B cell (primary cell): ENCODE results near the gene MYLK4. TPM values are rescaled to one million over a fixed set of nuclear protein-coding genes. Genes with fewer than 3 reads are reported as not detected.

ENCODE experiments used
- ATAC-seq: fragments of 200-7000 bp; cut with Tn5 transposase; one replicate; pipeline ENCODE4 v1.10.0; 2021; ENCODE audit warnings: low read depth, mild to moderate bottlenecking, moderate number of reproducible peaks, moderate library complexity
- CTCF ChIA-PET: fragments of 350-600 bp; sonication (Branson Sonifier 250); formaldehyde crosslinking; loops from one replicate; lab custom pipeline; 2021; ENCODE audit warnings: antibody characterized with exemption, inconsistent platforms; lab: Charles Lee
- POLR2A ChIA-PET: fragments of 350-600 bp; sonication (Branson Sonifier 250); formaldehyde crosslinking; loops from one replicate; lab custom pipeline; 2021; ENCODE audit warnings: antibody characterized with exemption; lab: Charles Lee
- DNase-seq: peaks from one replicate; pipeline ENCODE4 v3.0.0; 2013
- H2AFZ ChIP-seq: 2 replicates; pipeline ENCODE4 v1.6.1; 2012; ENCODE audit warnings: mild to moderate bottlenecking, low read depth, low read length; ENCODE audit not compliant: insufficient read depth, poor library complexity, severe bottlenecking
- H3K27ac ChIP-seq, 2 donors: 1 replicate in 1 of 2; 2 replicates in 1 of 2; pipeline ENCODE4 v1.5.1; 2012 to 2013; ENCODE audit warnings: low read length in 2 of 2, mild to moderate bottlenecking in 2 of 2, moderate library complexity in 1 of 2
- H3K27me3 ChIP-seq, 4 experiments: fragments of 200-600 bp in 1 of 4; sonication (generic) in 1 of 4; replicated peaks in 1 of 4; 1 replicate in 2 of 4; 2 replicates in 2 of 4; pipeline versions ENCODE4 v1.6.1 to v1.7.0; 2013 to 2016; ENCODE audit warnings: low read length in 3 of 4, mild to moderate bottlenecking in 2 of 4, mixed read lengths in 1 of 4, moderate library complexity in 1 of 4; ENCODE audit not compliant: insufficient read depth in 4 of 4, control insufficient read depth in 3 of 4; ENCODE audit errors: control extremely low read depth in 1 of 4
- H3K36me3 ChIP-seq, 2 experiments: replicated peaks in 1 of 2; 1 replicate in 1 of 2; 2 replicates in 1 of 2; pipeline versions ENCODE4 v1.6.1 to v1.7.1; 2013; ENCODE audit warnings: low read length in 1 of 2; ENCODE audit not compliant: insufficient read depth in 2 of 2, control insufficient read depth in 1 of 2; ENCODE audit errors: control extremely low read depth in 1 of 2, extremely low read depth in 1 of 2
- H3K4me1 ChIP-seq, 2 donors: fragments of 200-600 bp in 1 of 2; sonication (generic) in 1 of 2; 1 replicate in 1 of 2; 2 replicates in 1 of 2; pipeline versions ENCODE4 v1.5.1 to v1.6.1; 2013 to 2017; ENCODE audit warnings: low read length in 2 of 2; ENCODE audit not compliant: control insufficient read depth in 2 of 2, insufficient read depth in 2 of 2
- H3K4me2 ChIP-seq: replicated peaks from 2 replicates; pipeline ENCODE3; 2012; ENCODE audit warnings: mild to moderate bottlenecking, low read depth, low read length; ENCODE audit not compliant: poor library complexity, severe bottlenecking
- H3K4me3 ChIP-seq, 5 experiments: fragments of 200-600 bp in 1 of 5; sonication (generic) in 1 of 5; 1 replicate in 3 of 5; 2 replicates in 2 of 5; pipeline versions ENCODE4 v1.5.1 to v1.7.0; 2011 to 2016; ENCODE audit warnings: low read length in 4 of 5, mild to moderate bottlenecking in 4 of 5, low read depth in 2 of 5, control low read depth in 1 of 5, moderate library complexity in 1 of 5; ENCODE audit not compliant: insufficient read depth in 1 of 5; ENCODE audit errors: control extremely low read depth in 1 of 5, extremely low read depth in 1 of 5
- H3K79me2 ChIP-seq: fragments of 200-600 bp; sonication (generic); one replicate; pipeline ENCODE4 v1.6.0; 2016; ENCODE audit warnings: low read length; ENCODE audit not compliant: control insufficient read depth, insufficient read depth
- H3K9ac ChIP-seq: fragments of 200-600 bp; sonication (generic); 2 replicates; pipeline ENCODE4 v1.6.1; 2017; ENCODE audit warnings: mild to moderate bottlenecking, low read length, moderate library complexity
- H3K9me3 ChIP-seq, 3 donors: one replicate each; pipeline versions ENCODE4 v1.6.1 to v1.7.1; 2013; ENCODE audit warnings: low read length in 2 of 3; ENCODE audit not compliant: control insufficient read depth in 2 of 3, insufficient read depth in 1 of 3; ENCODE audit errors: control extremely low read depth in 1 of 3
- H4K20me1 ChIP-seq: 2 replicates; pipeline ENCODE4 v1.6.0; 2012; ENCODE audit warnings: mild to moderate bottlenecking, low read length; ENCODE audit not compliant: insufficient read depth, control insufficient read depth, poor library complexity, severe bottlenecking
- H3K27ac Mint-ChIP-seq: one replicate; pipeline ENCODE4 v1.8.0; 2021; ENCODE audit warnings: mixed read lengths
- H3K27me3 Mint-ChIP-seq: one replicate; pipeline ENCODE4 v1.8.0; 2021; ENCODE audit warnings: mixed read lengths
- H3K4me1 Mint-ChIP-seq: one replicate; pipeline ENCODE4 v1.8.0; 2021; ENCODE audit warnings: mixed read lengths
- H3K4me3 Mint-ChIP-seq: one replicate; pipeline ENCODE4 v1.8.0; 2021; ENCODE audit warnings: mixed read lengths
- H3K9me3 Mint-ChIP-seq: one replicate; pipeline ENCODE4 v1.8.0; 2022; ENCODE audit warnings: mixed read lengths; ENCODE audit not compliant: insufficient read depth
- CTCF ChIP-seq: fragments of 200-600 bp; IDR thresholded peaks from one replicate; pipeline ENCODE4 v1.8.0; 2022; ENCODE audit warnings: antibody characterized with exemption, mild to moderate bottlenecking
- EZH2 ChIP-seq: IDR thresholded peaks from 2 replicates; pipeline ENCODE4 v1.6.1; 2012; ENCODE audit warnings: borderline replicate concordance, low read depth, mild to moderate bottlenecking, moderate library complexity, low read length; ENCODE audit not compliant: insufficient read depth, poor library complexity, severe bottlenecking
- WGBS: methylation state at CpG from one replicate; pipeline ENCODE4 v1.1.5; 2013; ENCODE audit warnings: missing lambda C conversion rate; ENCODE audit not compliant: insufficient coverage; 5-methylcytosine and 5-hydroxymethylcytosine counted together
- intact Hi-C: fragments of 100-400 bp; cut with micrococcal nuclease; formaldehyde crosslinking; loops from one replicate; pipeline ENCODE4 v1.10.0; 2022
- polyA plus RNA-seq: library from polyadenylated mRNA; depleted of rRNA; stranded (reverse); fragments of >200 nt; gene quantifications from 2 replicates; pipeline ENCODE4 v1.2.3, GENCODE V29; 2012
- total RNA-seq, 2 donors: library from RNA; stranded (reverse); fragments of 120-200 nt in 1 of 2; gene quantifications; 1 replicate in 1 of 2; 2 replicates in 1 of 2; pipeline versions ENCODE4 v1.2.3 to v1.2.4, GENCODE V29; 2013 to 2022

The MYLK4 gene
- total and polyA plus RNA-seq, 2 donors (not counting 1 experiment from before 2014, with no cell fraction given), result 0.51 to 1.2 TPM

- H3K4me3 Mint-ChIP-seq, result no peak overlapping the region
- Histone ChIP-seq H3K79me2 (no peaks in the 10 kb centered on the region), H2AFZ (no peak overlapping the region), H3K27ac (no peak overlapping the region), H3K4me2 (no peak overlapping the region), H3K27me3 (no peaks in the 10 kb centered on the region), H3K4me3 (no peak overlapping the region), H3K4me1 (no peaks in the 10 kb centered on the region), H4K20me1 (no peaks in the 10 kb centered on the region), H3K9me3 (no peaks in the 10 kb centered on the region), H3K36me3 (no peaks in the 10 kb centered on the region), H3K9ac (no peak overlapping the region)
- ChIA-PET POLR2A (no interaction called here), CTCF (interaction anchor here (1.2 to 4.0 kb wide), 3 partner anchors 59 to 1097 kb away, joined by 6 to 22 read pairs (median 9); no protein-coding TSS in a partner anchor)
- no CpG with 5 or more reads among the region's 1 CpG for WGBS
- no peak for DNase-seq
- no peaks in the 10 kb centered on the region for H3K4me1 Mint-ChIP-seq
- no peak for ATAC-seq
- TF ChIP-seq EZH2 (no peak), CTCF (no peak)
- H3K27ac Mint-ChIP-seq, result no peak overlapping the region
- peaks cover 3% of the 10 kb centered on the region for H3K27me3 Mint-ChIP-seq
- no peaks in the 10 kb centered on the region for H3K9me3 Mint-ChIP-seq
- intact Hi-C loops, result loop anchor here (10.0 kb wide), 2 partner anchors 338 to 588 kb away; no protein-coding TSS in a partner anchor
These were observed 57.5 kb downstream of the MYLK4 start for GRCh38 chr6:2693231-2693630.

GRCh38 chr6:2688401-2689064 is 62.2 kb downstream of the MYLK4 start:
- Histone ChIP-seq H4K20me1 (no peaks in the 10 kb centered on the region), H3K9ac (no peak overlapping the region), H3K36me3 (no peaks in the 10 kb centered on the region), H3K4me1 (no peaks in the 10 kb centered on the region), H3K79me2 (no peaks in the 10 kb centered on the region), H2AFZ (no peak overlapping the region), H3K9me3 (no peaks in the 10 kb centered on the region), H3K4me3 (no peak overlapping the region), H3K27ac (no peak overlapping the region), H3K27me3 (no peaks in the 10 kb centered on the region), H3K4me2 (no peak overlapping the region)
- intact Hi-C loops, result no loop called here
- DNase-seq, result no peak
- H3K9me3 Mint-ChIP-seq, result no peaks in the 10 kb centered on the region
- no peak overlapping the region for H3K27ac Mint-ChIP-seq
- peaks cover 3% of the 10 kb centered on the region for H3K27me3 Mint-ChIP-seq
- POLR2A ChIA-PET, result no interaction called here
- H3K4me1 Mint-ChIP-seq, result no peaks in the 10 kb centered on the region
- no peak for TF ChIP-seq CTCF
- TF ChIP-seq EZH2, result no peak
- CTCF ChIA-PET, result interaction anchor here (1.2 kb wide), 1 partner anchor 8 kb away, joined by 3 read pairs; no protein-coding TSS in a partner anchor
- WGBS, result 89% methylated on average over 2 of the region's 8 CpGs
- ATAC-seq, result no peak
- no peak overlapping the region for H3K4me3 Mint-ChIP-seq
